AG04450 (cell line): ENCODE data around the gene MROH2B. TPM values are rescaled to one million over a fixed set of nuclear protein-coding genes. Genes with fewer than 3 reads are reported as not detected.

ENCODE experiments used
- CTCF ChIA-PET: fragments of 300-600, 350-600 bp; formaldehyde crosslinking; extraction: SDS; loops from one replicate; lab custom pipeline; 2022; ENCODE audit warnings: antibody characterized with exemption, inconsistent platforms; lab: Charles Lee
- POLR2A ChIA-PET: fragments of 350-600 bp; formaldehyde crosslinking; extraction: SDS; loops from one replicate; lab custom pipeline; 2021; ENCODE audit warnings: antibody characterized with exemption, inconsistent platforms; lab: Yijun Ruan, JAX
- DNase-seq: peaks from one replicate; pipeline ENCODE4 v3.0.0-alpha.2; 2011; ENCODE audit warnings: low read depth, low spot score
- H3K27ac ChIP-seq: one replicate; pipeline ENCODE4 v1.5.1; 2012; ENCODE audit warnings: low read depth, low read length, control low read depth
- H3K27me3 ChIP-seq: one replicate; pipeline ENCODE4 v1.6.0; 2012; ENCODE audit warnings: low read length; ENCODE audit not compliant: control insufficient read depth, insufficient read depth
- H3K4me3 ChIP-seq: 2 replicates; pipeline ENCODE4 v1.5.1; 2011; ENCODE audit warnings: mild to moderate bottlenecking, low read depth, low read length, control low read depth
- H3K9me3 ChIP-seq: 2 replicates; pipeline ENCODE4 v1.5.1; 2012; ENCODE audit warnings: low read length; ENCODE audit not compliant: control insufficient read depth, insufficient read depth
- polyA plus RNA-seq: library from polyadenylated mRNA; depleted of rRNA; stranded (reverse); fragments of >200 nt; gene quantifications from 2 replicates; pipeline ENCODE4 v1.2.3, GENCODE V29; 2011
- TF ChIP-seq, protein P1 (sequence below): IDR thresholded peaks from 2 replicates; pipeline ENCODE4 v1.5.1; 2011; ENCODE audit warnings: low read depth, low read length, control low read depth, inconsistent platforms

The MROH2B gene
- polyA plus RNA-seq, 1 experiment = not detected

DNA sequence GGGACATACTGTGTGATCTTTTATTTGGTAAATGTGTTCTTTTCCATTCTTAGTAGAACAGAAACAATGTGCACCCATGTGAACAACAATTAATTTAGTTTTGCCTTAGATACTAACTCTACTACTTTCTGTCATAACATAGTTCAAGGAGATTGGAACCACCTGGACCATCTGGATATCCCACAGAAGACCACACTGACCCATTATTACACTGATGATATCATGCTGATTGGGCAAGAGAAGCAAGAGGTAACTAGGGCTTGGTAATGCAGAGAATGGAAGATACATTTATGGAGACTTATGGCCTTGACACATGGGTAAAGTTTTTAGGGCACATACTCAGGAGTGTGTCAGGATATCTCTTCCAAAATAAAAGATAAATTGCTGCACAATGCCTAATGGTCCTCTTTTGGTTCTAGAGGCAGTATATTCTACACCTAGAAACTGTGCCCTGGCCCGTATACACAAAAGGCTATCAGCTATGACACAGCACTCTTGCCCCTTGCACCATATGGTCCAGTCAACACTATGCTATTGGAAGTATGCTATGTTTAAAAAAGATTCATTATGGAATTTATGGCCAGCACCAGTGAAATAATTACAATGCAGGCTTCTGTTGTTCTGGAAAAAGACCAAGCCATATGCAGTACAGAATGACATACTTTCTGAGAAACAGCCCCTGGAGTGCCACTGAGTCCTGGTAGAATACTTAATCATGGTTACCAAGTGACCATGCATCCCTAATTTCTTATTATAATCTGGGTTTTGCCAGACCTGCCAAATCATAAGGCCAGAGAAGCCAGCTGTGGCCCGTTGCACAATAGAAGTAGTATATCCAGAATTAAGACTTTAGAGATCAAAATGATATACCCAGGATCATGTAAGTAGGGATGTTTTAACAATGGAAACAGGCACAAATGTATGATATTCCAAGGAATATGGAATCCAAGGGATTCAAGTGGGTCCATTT is 41.6 kb upstream of the MROH2B start:
- TF ChIP-seq, protein P1, sequence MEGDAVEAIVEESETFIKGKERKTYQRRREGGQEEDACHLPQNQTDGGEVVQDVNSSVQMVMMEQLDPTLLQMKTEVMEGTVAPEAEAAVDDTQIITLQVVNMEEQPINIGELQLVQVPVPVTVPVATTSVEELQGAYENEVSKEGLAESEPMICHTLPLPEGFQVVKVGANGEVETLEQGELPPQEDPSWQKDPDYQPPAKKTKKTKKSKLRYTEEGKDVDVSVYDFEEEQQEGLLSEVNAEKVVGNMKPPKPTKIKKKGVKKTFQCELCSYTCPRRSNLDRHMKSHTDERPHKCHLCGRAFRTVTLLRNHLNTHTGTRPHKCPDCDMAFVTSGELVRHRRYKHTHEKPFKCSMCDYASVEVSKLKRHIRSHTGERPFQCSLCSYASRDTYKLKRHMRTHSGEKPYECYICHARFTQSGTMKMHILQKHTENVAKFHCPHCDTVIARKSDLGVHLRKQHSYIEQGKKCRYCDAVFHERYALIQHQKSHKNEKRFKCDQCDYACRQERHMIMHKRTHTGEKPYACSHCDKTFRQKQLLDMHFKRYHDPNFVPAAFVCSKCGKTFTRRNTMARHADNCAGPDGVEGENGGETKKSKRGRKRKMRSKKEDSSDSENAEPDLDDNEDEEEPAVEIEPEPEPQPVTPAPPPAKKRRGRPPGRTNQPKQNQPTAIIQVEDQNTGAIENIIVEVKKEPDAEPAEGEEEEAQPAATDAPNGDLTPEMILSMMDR = no peak
- ChIA-PET POLR2A (no interaction called here), CTCF (interaction anchor here (0.5 kb wide), 1 partner anchor 9 kb away, joined by 7 read pairs; no protein-coding TSS in a partner anchor)
- Histone ChIP-seq H3K9me3 (no peaks in the 10 kb centered on the region), H3K27ac (peak overlapping the region; percentile 66), H3K4me3 (no peak overlapping the region), H3K27me3 (no peaks in the 10 kb centered on the region)
- DNase-seq = peak; percentile 80

DNA sequence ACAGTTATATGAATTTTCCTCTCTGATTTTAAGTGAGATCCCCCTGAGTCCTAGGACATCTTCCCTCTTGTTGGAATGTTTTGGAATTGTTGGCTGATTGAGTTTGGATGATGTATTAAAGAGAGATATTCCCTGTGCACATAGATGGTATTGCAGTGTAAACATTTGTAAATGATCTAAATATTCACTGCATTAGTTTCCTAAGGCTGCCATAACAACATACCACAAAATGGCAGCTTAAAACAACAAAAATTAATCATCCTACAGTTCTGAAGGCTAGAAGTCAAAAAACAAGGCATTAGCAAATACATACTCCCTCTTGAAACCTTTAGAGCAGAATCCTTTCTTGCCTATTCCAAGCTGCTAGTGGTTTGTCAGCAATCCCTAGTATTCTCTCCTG is 38.0 kb upstream of the MROH2B start:
- CTCF ChIA-PET = no interaction called here

DNA sequence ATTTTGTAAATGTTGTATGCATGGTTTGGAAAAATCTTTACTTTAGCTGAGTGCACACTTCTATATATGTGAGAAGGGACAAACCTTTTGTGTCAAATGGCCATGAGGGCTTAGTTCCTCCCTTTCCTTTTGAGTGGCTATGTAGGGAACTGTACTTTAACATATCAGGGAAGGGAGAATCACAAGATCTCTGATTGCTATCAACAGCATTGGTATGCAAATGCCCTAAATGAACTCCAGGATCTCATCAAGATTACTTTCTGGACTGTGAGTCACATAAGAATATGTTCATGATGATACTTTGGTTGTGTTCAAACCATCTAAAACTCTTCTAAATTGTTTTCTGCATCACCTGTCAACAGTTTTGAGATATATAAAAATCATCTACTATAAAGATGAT is 31.2 kb upstream of the MROH2B start:
- Histone ChIP-seq H3K27me3 (no peaks in the 10 kb centered on the region), H3K4me3 (no peak overlapping the region), H3K9me3 (no peaks in the 10 kb centered on the region), H3K27ac (no peak overlapping the region)
- TF ChIP-seq, protein P1 = no peak
- ChIA-PET POLR2A (no interaction called here), CTCF (no interaction called here)
- no peak for DNase-seq

More for the DNA sequence above, 38.0 kb upstream of the MROH2B start:
- no peaks in the 10 kb centered on the region for H3K9me3 ChIP-seq
- no peaks in the 10 kb centered on the region for H3K27me3 ChIP-seq
- no peak overlapping the region for H3K27ac ChIP-seq
- TF ChIP-seq, protein P1 = no peak
- H3K4me3 ChIP-seq = no peak overlapping the region
- DNase-seq = no peak
- POLR2A ChIA-PET = interaction anchor here (0.9 kb wide), 1 partner anchor 124 kb away, joined by 3 read pairs; no protein-coding TSS in a partner anchor

DNA sequence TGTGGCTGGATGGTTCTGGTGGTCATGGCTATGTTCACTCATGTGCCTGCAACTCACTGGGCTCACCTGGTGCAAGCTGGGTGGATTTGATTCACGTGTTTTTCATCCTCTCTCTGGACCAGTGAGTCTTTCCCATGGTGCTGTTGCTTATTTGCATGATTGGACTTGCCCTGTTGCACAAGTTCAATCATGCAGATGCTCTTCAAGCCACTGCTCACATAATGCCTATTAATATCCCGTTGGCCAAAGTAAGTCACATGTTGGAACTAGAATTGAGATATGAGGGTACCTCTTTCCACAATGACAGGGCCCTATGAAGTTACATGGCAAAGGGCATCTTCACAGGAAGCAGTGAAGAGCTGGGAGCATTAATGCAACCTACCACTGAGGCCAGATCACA is 26.5 kb upstream of the MROH2B start:
- Histone ChIP-seq H3K27me3 (no peaks in the 10 kb centered on the region), H3K27ac (no peak overlapping the region), H3K4me3 (no peak overlapping the region), H3K9me3 (no peaks in the 10 kb centered on the region)
- POLR2A ChIA-PET = no interaction called here
- CTCF ChIA-PET = no interaction called here
- TF ChIP-seq, protein P1 = no peak
- no peak for DNase-seq
